NT2/D1 (cell line): Measurements from ENCODE around the gene COL6A2.

ENCODE experiments used
- SUZ12 ChIP-seq: IDR thresholded peaks from 2 replicates; pipeline ENCODE4 v1.6.1; 2011; ENCODE audit not compliant: insufficient read length, insufficient read depth; ENCODE audit errors: extremely low read depth
- ZNF274 ChIP-seq: IDR thresholded peaks from 2 replicates; pipeline ENCODE4 v1.6.1; 2011; ENCODE audit warnings: mild to moderate bottlenecking, low read depth, low read length

GRCh38 chr21:46121286-46122221 lies 23.6 kb downstream of the COL6A2 start:
- TF ChIP-seq ZNF274 (no peak), SUZ12 (no peak)
